Colonic mucosa (tissue), 4 donors: ENCODE measurements around the gene LPXN. TPM values are rescaled to one million over a fixed set of nuclear protein-coding genes. Genes with fewer than 3 reads are reported as not detected.

ENCODE experiments used
- DNase-seq: peaks from one replicate; pipeline ENCODE4 v3.0.0-alpha.2; 2020
- H3K27ac ChIP-seq: fragments of 200-600 bp; one replicate; pipeline ENCODE4 v1.8.0; 2021
- H3K27me3 ChIP-seq: fragments of 200-600 bp; one replicate; pipeline ENCODE4 v1.8.0; 2021
- H3K36me3 ChIP-seq: fragments of 200-600 bp; one replicate; pipeline ENCODE4 v1.8.0; 2021
- H3K4me1 ChIP-seq: fragments of 200-600 bp; one replicate; pipeline ENCODE4 v1.8.0; 2021; ENCODE audit warnings: mild to moderate bottlenecking
- H3K4me3 ChIP-seq: fragments of 200-600 bp; one replicate; pipeline ENCODE4 v1.8.0; 2021
- H3K9ac ChIP-seq, 2 donors: one replicate each; pipeline ENCODE4 v1.7.0; 2013; ENCODE audit warnings: control low read depth in 2 of 2, low read depth in 2 of 2, low read length in 2 of 2
- H3K9me3 ChIP-seq: fragments of 200-600 bp; one replicate; pipeline ENCODE4 v1.8.0; 2021
- intact Hi-C: fragments of 100-400 bp; cut with DNase I; formaldehyde crosslinking; loops from one replicate; pipeline ENCODE4 v1.14.1; 2022
- total RNA-seq, 2 donors: library from RNA; stranded (reverse); fragmentation: NEBNext Ultra II Directional in 1 of 2; extraction: Animal tissue kit (Norgen Biotek cat#: 25700) in 1 of 2; gene quantifications; one replicate each; pipeline ENCODE4 v1.2.1, GENCODE V29; 2021
- TF ChIP-seq, protein P1 (sequence below): fragments of 200-600 bp; IDR thresholded peaks from one replicate; pipeline ENCODE4 v1.8.0; 2022; ENCODE audit warnings: antibody characterized with exemption, mild to moderate bottlenecking
- donor health status: healthy.
- donor health status: DM: no; HTN: no; CAD: no.
- donor health status: DM: no; HTN: no; CAD: no.

The LPXN gene
- total RNA-seq, 2 donors from 2014 or later = 7.8 to 10.0 TPM

DNA sequence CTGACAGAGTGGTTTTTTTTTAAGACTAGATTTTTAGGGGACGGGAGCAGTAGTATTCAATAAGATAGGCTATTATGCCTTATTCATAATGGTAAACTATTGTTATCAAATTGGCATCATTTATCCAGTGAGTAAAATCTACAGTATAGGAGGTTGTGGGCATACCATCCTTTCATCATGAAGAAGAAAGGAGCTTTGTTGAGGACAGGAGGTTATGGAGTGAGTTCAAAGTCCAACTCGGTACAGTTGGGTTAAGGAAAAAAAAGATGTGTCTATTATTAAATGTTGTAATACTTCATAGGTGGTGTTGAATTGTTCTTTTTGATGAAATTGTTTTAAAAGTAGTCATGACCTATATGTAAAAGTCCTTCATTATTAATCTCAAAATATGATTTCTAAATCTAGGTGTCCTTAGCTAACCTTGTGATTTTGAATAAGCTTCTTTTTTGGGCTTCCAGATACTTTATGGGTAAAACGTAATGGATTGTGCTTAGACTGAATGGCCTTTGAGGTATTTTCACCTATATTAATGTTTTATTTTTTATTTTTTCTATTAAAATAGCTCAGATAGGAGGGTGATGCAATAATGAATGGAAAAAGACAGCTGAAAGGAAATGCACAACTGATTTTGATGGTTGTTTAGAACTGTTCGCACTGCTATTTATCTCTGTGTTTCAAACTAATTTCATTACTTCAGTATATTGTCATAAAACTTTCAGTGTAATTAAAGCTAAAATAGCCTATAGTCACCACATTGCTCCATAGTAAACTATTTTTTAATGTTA, 31.5 kb upstream of the LPXN start:
- H3K36me3 ChIP-seq = peaks cover 6% of the 10 kb centered on the region
- H3K4me3 ChIP-seq = no peak overlapping the region

DNA sequence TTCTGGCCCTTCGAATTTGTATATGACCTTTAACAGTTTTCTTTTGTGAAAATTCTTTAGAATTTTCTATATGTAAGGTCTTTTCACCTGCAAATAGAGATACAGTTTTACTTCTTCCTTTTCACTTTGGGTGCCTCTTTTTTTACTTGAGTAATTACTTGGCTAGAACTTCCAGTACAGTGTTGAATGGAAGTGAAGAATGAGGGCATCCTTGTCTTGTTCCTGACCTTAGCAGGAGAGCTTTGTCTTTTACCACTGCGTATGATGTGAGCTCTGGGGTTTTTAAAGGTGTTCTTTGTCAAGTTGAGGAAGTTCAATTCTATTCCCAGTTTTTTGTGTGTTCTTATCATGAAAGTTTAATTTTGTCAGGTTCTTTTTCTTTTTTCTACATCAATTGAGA, 24.9 kb upstream of the LPXN start:
- no peak overlapping the region for H3K4me3 ChIP-seq
- no peak overlapping the region for H3K9ac ChIP-seq
- H3K36me3 ChIP-seq = no peaks in the 10 kb centered on the region
- H3K27me3 ChIP-seq = no peaks in the 10 kb centered on the region
- TF ChIP-seq, protein P1, sequence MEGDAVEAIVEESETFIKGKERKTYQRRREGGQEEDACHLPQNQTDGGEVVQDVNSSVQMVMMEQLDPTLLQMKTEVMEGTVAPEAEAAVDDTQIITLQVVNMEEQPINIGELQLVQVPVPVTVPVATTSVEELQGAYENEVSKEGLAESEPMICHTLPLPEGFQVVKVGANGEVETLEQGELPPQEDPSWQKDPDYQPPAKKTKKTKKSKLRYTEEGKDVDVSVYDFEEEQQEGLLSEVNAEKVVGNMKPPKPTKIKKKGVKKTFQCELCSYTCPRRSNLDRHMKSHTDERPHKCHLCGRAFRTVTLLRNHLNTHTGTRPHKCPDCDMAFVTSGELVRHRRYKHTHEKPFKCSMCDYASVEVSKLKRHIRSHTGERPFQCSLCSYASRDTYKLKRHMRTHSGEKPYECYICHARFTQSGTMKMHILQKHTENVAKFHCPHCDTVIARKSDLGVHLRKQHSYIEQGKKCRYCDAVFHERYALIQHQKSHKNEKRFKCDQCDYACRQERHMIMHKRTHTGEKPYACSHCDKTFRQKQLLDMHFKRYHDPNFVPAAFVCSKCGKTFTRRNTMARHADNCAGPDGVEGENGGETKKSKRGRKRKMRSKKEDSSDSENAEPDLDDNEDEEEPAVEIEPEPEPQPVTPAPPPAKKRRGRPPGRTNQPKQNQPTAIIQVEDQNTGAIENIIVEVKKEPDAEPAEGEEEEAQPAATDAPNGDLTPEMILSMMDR = no peak
- peaks cover 18% of the 10 kb centered on the region for H3K4me1 ChIP-seq
- intact Hi-C loops = no loop called here
- no peaks in the 10 kb centered on the region for H3K9me3 ChIP-seq
- no peak for DNase-seq
- no peak overlapping the region for H3K27ac ChIP-seq

More for the DNA sequence above, 31.5 kb upstream of the LPXN start:
- Histone ChIP-seq H3K27ac (no peak overlapping the region), H3K9ac (no peak overlapping the region), H3K4me1 (no peaks in the 10 kb centered on the region), H3K9me3 (no peaks in the 10 kb centered on the region), H3K27me3 (no peaks in the 10 kb centered on the region)
- no peak for DNase-seq
- intact Hi-C loops = no loop called here
- TF ChIP-seq, protein P1 = no peak

DNA sequence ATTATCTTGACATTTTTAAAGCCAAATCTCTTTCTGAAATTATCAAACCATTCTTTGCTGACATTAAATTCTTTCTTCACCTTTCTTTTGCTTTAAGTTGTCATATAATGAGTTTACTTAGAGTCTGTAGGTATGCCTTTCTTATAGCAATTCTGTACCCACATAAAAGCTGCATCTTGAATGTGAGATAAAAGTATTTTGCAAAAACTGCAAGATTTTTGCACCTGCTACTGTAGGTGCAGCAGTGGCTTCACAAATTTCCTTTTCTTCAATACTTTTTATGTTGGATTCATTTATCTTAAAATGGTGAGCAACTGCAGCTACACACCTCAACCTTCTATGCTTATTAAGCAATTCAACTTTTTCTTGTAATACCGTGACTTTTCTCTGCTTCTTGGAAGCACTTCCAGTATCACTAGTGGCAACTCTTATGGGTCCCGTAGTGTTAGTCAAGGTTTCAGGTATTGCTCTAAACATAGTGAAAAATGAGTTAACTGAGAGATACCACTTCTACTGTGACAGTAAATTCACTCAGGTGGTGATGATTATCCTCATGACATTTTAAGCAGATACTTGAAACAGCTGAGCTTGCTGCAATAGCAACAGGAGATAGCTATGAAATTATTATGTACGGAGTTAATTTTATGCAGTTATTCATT, 22.0 kb upstream of the LPXN start:
- Histone ChIP-seq H3K9ac (peak overlapping the region in 1 of 2 donors; percentile 53), H3K27ac (peak overlapping the region; percentile 65), H3K4me3 (no peak overlapping the region), H3K36me3 (no peaks in the 10 kb centered on the region), H3K27me3 (no peaks in the 10 kb centered on the region), H3K9me3 (no peaks in the 10 kb centered on the region), H3K4me1 (peaks cover 23% of the 10 kb centered on the region)
- intact Hi-C loops = no loop called here
- DNase-seq = no peak
- TF ChIP-seq, protein P1 = no peak

DNA sequence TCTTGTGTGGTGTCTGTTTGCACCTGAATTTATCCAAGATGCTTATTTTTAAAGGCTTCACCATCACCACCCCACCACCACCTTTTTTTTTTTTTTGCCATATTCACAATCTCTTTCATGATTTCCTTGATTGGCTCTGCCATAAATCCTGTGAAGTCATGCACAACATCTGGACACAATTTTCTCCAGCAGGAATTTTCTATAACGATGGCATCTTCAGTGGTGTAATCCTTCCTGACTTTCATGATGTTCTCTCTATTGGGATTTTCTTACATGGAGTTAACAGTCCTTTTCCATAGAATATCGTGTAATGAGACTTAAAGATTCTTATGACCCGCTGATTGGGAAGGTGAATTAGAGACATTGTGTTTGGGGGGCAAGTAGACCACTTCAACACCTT, 21.0 kb upstream of the LPXN start:
- no peaks in the 10 kb centered on the region for H3K36me3 ChIP-seq
- TF ChIP-seq, protein P1 = no peak
- H3K4me3 ChIP-seq = no peak overlapping the region
- H3K4me1 ChIP-seq = peaks cover 23% of the 10 kb centered on the region
- intact Hi-C loops = no loop called here
- no peaks in the 10 kb centered on the region for H3K9me3 ChIP-seq
- no peak for DNase-seq
- H3K9ac ChIP-seq = peak overlapping the region in 1 of 2 donors; percentile 53
- no peaks in the 10 kb centered on the region for H3K27me3 ChIP-seq
- peak overlapping the region; percentile 65 for H3K27ac ChIP-seq

DNA sequence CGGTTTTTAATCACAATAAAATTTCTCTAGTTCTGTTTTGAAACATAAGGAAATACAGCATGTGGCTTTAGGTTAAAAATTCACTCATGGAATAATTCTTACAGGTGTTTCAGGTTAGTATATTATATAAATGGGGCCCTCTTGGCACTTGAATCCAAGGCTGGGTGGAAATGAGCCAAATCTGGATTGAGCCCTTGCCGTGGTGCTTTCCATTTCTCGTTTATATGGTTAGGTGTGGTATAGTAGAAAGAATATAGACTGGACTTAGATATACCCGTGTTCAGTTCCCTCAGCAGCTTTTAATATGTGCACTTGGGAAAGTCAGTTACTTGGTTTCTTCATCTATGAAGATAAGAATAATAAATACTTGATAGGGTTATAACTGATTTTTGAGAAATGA, 19.2 kb upstream of the LPXN start:
- peaks cover 23% of the 10 kb centered on the region for H3K4me1 ChIP-seq
- DNase-seq = peak; percentile 82
- intact Hi-C loops = no loop called here
- no peak overlapping the region for H3K4me3 ChIP-seq
- H3K9me3 ChIP-seq = no peaks in the 10 kb centered on the region
- H3K36me3 ChIP-seq = no peaks in the 10 kb centered on the region
- H3K9ac ChIP-seq = no peak overlapping the region
- peak overlapping the region; percentile 65 for H3K27ac ChIP-seq
- TF ChIP-seq, protein P1 = no peak
- no peaks in the 10 kb centered on the region for H3K27me3 ChIP-seq
